CD4-positive, alpha-beta T cell treated with Interleukin-12 subunit alpha and Interleukin-12 subunit beta, for 1 hour (primary cell): Measurements from ENCODE around the gene CGB1.
"Not testable (repeated sequence)": the region's sequence is repeated elsewhere in the genome, so short reads cannot be mapped to it uniquely, and the experiment has no call there.

Experiments used
- DNase-seq: peaks from one replicate; pipeline ENCODE4 v3.0.0-alpha.2; 2020

Gene CGB1

DNA sequence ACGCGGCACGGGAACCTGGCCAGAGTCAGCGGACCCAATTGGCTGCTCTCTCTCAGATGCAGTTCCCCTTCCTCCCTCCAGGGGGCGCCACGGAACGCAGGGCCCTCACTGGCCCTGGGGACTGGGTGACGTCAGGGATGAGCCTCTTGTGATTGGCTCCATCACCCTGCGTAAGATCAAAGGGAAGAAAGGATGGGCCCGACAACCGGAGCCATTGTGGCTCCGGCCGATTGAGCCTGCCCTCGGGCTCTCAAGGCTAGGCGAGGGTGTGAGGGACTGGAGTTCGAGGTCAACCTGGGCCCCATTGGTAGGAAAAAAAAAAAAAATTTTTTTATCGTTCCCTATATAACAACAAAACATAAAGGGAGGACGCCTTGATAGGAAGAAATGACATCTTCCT, at the start of gene CGB1:
Gene CGB1, minus strand, starts transcription at position 81 of the 400 bp plus-strand sequence. CDS start 184 bp downstream, outside the sequence.
- not testable (repeated sequence) for DNase-seq

DNA sequence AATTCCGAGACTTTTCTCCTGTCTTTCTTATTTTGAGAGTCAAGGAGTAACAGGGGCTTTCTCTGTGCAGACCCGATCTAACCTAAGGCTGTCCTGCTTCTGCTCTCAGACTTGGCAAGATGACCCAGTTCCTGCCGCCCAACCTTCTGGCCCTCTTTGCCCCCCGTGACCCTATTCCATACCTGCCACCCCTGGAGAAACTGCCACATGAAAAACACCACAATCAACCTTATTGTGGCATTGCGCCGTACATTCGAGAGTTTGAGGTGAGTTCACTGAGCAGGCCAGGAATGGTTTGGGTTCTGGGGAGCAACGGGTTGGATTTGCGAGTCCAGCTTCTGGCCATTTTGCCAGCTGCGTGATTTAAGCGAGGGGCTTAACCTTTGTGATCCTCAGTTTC, 49.6 kb upstream of the CGB1 start:
- DNase-seq: no peak

DNA sequence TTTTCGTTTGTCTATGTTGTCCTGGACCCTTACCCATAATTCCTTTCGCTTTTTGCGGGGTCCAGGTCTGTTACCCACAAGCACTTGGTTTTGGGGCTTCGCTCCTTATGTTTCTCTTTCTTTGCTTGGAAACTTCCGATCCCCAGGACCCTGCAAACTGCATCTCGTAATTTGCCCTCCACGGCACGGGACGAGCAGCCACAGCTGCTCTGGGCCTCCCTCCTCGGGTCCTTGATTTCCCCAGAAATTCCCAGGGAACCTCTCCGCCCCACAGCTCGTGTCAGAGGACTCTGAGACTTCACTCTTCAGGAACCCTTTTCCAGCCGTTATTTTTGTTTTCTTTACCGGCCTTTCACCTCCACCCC, 49.2 kb upstream of the CGB1 start:
- DNase-seq: no peak

DNA sequence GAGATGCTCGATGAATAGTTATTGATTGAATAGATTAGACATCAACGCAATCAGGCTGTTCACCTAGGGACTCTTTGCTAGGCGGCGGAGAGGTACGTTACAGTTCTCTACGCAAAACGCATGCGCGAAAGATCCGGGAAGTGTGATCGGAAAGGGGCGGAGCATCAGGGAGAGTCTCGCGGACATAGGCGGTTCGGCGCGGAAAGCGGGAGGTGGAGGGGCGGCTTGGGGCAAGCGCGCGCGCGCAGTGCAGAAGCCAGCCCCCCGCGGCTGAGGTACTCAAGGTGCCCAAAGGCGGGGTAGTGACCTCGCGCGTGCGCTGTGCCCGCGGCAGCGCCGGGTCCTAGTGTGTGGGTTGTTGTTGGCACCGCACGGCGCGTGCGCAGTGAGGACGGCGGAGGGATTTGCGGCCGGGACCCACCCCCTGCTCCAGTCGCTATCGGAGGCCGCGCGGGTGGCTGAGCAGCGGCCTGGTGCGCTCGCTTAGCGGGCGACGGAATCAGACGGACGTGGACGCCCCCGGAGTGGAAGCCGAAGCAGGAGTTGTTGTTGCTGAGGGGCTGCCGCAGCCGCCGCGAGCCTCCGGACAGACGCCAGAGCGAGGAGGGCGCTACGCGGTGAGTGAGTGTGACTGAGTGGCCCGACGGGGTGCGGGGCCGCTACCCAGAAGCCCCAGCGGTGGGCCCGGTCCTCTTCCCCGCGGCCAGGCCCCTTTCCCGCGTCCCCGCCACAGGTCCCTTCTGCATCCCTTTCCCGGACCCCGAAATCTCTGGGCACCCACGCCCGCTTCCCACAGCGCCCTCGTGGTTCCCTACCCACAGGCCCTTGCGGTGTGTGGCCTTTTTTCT, 48.5 kb upstream of the CGB1 start, which contains the start of gene SNRNP70:
Gene SNRNP70, plus strand, starts transcription at position 432 of the 848 bp plus-strand sequence. CDS start 964 bp downstream, outside the sequence.
- peak; percentile 100 for DNase-seq

DNA sequence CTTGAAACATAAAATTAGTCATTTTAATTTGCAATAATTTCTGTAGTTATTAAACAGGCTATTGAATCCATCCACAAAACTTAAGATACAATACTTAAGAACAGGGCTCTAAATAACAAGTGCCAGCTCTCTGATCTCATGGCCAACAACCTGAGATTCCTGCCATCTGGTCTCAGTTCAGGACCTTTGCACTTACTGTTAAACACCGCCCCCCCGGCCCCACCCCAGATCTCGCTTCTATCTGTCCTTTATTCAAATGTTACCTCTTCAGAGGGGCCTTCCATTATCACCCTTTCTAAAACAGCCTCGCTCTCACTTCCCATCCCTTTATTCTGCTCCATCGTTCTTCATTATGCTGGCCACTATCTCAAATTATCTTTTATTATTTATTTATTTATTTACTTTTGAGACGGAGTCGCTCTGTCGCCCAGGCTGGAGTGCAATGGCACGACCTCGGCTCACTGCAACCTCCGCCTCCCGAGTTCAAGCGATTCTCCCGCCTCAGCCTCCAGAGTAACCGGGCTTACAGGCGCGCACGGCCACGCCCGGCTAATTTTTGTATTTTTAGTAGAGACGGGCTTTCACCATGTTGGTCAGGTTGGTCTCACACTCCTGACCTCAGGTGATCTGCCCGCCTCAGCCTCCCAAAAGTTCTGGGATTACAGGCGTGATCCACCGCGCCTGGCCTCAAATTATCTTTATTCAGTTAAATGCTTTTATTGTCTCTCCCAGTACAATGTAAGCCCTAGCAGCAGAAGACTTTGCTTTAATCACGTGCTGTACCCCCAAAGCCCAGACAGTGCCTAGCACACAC, 47.7 kb upstream of the CGB1 start:
- no peak for DNase-seq

DNA sequence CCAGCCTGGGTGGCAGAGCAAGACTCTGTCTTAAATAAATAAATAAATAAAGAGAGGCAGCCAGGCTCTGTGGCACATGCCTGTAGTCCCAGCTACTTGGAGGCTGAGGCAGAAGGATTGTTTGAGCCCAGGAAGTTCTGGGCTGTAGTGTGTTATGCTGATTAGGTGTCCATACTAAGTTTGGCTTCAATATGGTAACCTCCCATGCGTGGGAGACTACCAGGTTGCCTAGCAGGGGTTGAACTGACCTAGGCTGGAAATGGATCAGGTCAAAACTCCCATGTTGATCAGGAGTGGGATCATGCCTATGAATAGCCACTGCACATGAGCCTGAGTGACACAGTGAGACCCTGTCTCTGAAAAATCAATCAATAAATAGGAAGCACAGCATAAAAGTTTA, 44.6 kb upstream of the CGB1 start:
- no peak for DNase-seq

DNA sequence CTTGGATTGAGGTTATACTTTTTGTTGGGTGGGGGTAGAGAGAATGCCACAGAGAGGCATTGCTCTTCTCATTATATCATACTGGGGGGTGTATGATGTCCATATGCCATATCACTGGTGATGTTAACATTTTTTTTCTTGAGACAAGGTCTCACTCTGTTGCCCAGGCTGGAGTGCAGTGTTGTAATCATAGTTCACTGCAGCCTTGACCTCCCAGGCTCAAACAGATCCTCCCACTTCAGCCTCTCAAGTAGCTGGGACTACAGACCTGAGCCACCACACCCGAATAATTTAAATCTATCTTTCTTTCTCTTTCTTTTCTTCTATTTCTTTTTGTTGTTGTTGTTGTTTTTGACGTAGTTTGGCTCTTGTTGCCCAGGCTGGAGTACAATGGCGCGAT, 43.7 kb upstream of the CGB1 start:
- no peak for DNase-seq

DNA sequence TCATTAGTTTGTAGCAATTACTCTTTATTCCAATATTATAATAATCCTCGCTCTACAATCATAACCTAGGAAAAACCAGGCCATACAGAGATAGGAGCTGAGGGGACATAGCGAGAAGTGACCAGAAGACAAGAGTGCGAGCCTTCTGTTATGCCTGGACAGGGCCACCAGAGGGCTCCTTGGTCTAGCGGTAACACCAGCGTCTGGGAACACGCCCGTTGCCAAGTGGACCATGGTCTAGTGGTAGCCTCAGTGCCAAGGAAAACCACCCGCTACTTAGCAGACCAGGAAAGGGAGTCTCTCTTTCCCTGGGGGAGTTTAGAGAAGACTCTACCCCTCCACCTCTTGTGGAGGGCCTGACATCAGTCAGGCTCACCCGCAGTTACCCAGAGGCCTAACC, 38.2 kb upstream of the CGB1 start:
- peak; percentile 19 for DNase-seq

DNA sequence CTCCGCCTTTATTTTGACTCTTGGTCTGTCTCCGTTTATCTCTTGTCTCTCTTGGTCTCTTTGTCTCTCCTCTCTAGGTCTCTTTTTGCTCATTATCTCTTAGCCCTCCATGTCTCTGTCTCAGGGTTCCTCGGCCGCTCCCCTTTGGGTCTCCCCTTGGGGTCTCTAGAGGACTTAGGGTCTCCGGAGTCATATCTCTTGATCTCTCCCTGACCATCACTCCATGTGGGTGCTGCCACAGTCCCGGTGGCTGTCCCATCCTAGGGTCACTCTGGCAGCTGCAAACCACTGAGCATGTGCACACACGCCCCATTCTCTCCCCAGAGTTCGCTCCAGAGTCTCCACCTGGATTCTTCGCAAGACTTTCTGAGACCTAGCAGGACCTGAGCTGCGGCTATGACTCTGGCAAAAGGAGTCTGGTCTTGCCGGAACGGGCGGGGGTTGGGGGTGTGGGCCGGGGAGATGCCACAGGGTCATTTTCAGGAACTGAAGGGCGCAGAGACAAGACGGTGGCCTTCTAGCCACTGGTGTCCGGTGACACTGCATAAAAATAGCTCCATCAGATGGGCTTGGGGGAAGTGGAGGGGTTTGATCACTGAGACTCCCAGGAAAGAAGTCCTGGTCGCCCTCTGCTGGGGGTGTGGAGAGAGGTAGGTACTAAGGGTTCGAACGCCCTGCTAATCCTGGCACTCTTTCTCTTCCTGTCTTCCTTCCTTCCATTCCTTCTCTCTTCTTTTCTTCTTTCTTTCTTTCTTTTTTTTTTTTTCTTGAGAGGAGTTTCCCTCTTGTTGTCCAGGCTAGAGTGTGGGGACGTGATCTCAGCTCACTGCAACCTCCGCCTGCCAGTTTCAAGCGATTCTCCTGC, 37.1 kb upstream of the CGB1 start:
- DNase-seq: no peak

DNA sequence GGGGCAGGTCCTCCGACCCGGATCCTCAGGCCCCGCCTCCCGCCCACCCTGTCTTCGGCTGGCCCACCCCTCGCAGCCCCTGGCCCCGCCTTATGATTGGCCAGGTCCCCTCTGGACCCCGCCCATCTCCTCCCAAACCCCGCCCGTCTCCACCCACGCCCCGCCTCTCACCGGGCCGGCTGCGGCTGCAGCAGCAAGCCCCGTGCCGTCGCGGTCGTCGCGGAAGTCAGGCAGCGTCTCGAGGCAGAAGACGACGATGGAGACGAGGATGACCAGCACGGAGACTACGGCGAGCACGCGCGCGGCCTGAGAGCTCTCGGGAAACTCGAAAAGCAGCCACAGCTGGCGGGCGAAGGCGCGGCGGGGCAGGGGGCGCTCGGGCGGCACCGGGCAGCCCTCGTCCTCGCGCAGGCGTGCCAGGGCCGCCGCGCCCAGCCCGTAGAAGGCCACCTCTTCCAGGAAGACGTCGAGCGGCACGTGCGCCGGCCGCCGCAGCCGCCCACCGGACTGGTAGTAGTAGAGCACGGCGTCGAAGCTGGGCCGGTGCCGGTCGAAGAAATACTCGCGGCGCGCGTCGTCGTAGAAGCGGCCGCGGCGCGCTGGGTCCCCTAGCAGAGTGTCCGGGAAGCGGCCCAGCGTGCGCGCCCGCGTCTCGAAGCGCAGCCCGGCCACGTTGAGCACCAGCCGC, 35.3 kb upstream of the CGB1 start:
- DNase-seq: no peak

DNA sequence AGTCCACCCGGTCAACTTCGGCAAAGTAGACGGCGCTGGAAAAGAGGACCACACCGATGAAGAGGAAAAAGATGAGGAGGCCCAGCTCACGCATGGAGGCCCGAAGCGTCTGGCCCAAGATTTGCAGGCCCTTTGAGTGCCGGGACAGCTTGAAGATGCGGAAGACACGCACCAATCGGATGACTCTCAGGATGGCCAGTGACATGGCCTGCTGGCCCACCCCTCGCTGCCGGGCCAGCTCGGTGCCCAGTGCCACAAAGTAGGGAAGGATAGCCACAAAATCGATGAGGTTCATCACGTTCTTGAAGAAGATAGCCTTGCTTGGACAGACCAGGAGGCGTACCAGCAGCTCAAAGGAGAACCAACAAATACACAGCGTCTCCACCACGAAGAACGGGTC, 33.7 kb upstream of the CGB1 start:
- DNase-seq: no peak

DNA sequence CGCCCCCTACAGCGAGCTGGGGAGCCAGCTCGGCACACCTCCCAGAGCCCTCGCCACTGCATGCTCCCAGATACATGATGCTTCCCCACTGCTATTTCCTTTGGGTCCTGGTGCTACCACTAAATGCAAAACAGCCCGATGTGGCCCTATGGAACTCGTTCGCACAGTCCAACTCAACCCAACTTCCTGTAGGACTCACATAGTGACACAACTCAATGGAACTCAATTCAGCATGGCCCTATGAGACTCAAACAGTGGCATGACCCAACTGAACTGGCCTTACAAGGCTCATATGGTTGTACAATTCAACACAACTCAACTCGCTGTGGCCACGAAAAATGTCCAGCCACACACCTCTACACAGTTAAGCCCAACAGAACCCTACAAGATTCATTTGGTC, 32.3 kb upstream of the CGB1 start:
- no peak for DNase-seq

DNA sequence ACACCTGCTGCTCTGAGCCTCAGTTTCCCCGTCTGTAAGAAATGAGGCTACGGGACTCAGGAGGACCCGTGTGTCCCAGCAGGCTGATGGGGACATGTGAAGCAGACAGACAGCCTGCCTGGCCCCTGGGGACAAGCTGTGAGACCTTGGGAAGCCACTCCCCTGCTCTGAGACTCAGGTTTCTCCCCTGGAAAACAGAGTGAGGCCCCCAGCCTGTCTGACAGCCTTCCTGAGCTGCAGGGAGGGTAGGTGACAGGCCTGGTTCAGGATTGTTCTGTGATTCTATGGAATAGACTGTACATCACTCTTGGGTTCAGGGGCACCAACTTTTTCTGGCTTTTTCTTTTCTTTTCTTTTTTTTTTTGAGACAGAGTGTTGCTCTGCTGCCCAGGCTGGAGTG, 30.9 kb upstream of the CGB1 start:
- DNase-seq: no peak

DNA sequence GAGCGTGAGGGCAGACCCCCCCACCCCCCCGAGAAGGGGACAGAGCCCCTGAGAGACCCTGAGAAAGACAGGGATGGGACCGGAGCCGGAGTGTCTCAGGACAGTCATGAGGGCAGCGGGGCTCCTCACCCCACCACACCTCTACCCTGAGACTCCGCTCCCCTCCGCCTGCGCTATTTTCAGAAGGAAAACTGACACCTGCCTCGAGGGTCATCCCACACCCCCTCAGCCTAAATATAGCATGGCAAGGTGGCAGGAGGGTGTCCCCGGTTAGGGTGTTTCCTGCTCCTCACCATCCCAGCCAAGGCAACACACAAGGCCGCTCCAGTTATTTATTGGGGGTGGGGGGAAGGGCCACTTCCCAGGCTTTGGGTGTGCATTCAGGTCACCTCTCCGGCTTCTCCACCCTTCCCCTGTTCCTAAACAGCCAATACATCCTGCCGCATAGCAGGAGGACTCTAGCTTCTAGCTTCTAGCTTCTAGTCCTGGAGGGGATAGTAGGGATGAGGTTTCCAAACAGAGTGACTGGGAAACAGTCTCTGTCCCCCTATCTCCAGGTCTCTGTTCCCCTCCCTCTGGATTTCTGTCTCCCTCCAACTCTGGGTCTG, 29.3 kb upstream of the CGB1 start:
- DNase-seq: no peak

DNA sequence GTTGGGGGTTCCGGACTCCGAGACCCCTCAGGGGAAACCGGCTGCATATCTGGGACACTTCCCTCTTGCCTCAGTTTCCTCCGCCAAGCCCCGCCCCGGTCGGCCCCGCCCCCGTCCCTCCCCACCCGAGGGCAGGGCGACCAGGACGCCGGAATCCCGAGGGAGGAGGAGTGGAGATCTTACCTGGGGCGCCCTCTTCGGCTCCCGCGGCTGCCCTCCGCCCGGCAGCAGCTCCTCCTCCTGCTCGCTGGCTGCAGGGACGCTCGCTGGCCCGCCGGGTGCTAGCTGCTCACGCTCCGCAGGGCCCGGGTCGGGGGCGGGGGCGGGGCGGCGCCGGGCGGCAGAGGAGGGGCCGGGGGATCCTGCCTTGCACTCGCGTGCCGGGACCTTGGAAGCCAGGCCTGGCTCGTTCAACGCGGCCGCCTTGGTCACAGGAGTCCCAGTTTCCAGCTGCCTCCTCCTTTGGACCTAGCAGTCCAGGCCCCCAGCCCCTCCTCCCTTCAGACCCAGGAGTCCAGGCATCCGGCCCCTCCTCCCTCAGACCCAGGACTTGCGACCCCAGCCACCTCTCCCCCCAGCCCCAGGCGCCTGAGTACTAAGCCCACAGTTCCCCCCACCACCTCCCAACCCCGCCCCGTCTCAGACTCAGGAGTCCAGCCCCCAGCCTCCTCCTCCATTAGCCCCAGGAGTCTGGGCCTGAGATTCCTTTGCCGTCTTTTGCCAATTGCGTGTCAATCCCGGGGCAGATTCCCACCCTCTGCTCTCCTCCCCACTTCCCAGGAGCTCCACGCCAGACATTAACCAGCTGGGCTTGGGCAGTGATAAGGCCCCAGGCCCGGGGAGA, 28.3 kb upstream of the CGB1 start, which contains the start of gene NTF4:
Gene NTF4, minus strand, starts transcription at position 51 of the 844 bp plus-strand sequence. CDS start 2,821 bp downstream, outside the sequence.
- DNase-seq: no peak

DNA sequence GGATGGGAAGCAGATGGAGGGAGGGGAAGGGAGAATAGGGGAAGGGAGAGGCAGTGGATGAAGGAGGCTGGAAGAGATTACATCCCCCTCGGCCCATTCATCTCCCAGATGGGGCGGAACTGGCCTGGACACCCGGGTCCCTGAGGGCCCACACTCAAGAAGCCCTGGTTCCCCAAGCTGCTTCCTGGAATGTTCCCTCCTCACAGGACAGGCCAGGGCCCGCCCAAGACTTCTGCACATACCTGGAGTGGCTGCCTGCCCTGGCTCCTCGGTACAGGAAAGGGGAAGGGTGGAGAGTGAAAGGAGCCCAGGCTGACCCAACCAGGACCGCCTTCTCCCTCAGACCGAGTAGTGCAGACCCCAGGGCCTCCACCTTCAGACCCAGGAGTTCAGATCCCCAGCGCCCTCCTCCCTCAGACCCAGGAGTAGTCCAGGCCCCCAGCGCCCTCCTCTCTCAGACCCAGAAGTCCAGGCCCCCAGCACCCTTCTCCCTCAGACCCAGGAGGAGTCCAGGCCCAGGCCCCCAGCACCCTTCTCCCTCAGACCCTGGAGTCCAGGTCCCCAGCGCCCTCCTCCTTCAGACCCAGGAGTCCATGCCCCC, 27.4 kb upstream of the CGB1 start:
- DNase-seq: no peak

DNA sequence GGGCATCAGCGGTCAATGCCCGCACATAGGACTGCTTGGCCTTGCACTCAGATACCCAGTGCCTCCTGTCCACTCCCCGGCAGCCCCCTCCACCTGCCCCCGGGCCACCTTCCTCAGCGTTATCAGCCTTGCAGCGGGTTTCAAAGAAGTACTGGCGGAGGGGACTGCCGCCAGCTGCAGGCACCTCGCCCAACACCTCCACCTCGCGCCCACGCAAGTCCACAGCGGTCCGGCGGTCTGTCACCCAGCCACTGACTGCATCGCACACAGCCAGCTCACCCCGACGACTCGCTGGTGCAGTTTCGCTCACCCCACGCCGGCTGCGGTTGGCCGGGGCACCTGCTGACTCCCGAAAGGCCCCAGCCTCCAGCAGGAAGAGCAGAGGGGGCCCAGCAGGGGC, 24.8 kb upstream of the CGB1 start:
- DNase-seq: no peak

DNA sequence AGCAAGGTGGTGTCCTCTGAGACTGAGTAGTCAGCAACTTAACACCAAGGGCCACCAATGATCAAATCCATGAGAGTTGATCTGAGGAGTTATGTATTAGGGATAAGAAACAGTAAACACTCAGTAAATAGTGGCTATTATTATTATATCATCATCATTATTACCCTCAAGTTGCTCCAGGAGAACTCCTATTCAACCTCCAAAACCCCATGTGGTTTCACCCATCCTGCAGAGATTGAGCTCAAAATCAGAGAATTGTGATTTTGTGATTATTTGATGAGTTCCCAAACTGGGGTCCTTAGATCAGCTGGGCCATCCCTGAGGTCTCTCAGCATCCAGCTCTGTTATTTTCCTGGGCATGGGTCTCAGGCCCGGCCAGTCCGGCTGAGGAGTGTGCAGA, 24.3 kb upstream of the CGB1 start:
- no peak for DNase-seq

DNA sequence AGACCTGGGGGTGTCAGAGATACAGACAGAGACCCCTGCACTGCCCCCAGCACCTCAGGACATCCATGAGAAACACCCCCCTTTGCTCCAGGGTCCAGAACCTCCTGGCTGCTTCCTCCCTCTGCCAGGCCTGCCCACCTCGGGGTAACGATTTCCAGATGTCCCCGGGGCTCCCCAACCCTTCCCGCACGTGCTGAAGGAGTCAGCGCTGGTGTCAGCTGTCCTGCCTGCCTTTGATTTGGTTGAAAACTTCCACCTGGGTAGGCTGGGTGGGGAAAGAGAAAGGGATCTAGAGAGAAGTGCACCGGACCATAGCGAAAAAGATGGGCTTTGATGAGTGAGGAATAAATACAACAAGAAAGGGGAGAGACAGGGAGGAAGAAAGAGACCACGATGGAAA, 22.4 kb upstream of the CGB1 start:
- DNase-seq: no peak

DNA sequence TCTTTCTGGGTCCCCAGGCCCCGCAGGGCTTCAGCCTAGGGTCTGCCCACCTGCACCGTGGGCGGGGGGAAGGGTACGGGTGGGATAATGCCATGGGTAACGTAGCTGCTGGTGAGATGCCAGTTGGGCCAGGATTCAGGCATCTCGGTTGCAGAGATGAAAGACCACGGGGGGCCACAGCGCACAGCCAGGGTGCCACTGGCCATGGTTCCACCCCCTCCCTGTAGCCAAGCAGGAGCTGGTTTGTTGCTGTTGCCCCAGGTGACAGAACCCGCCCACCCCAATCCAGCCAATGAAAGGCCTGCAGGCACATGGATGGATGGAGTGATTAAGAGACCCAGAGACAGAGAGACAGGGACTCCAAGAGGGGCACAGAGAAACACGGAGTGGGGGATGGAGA, 21.9 kb upstream of the CGB1 start:
- no peak for DNase-seq
